Right renal cortex interstitium (tissue), 3 donors: ENCODE results near the gene ZDHHC5. TPM values are rescaled to one million over a fixed set of nuclear protein-coding genes. Genes with fewer than 3 reads are reported as not detected.
A peak's percentile ranks its signal among the peaks of the same experiment; 100 is the strongest.
"Not testable (repeated sequence)": the region's sequence is repeated elsewhere in the genome, so short reads cannot be mapped to it uniquely, and the experiment has no call there.

Source experiments
- DNase-seq, 3 donors: peaks; one replicate each; pipeline ENCODE4 v3.0.0-alpha.2; 2013; ENCODE audit warnings: low read depth in 3 of 3, low spot score in 2 of 3
- polyA plus RNA-seq, 3 donors: library from polyadenylated mRNA; unstranded; fragments of 120-200 nt; gene quantifications; one replicate each; pipeline ENCODE4 v1.2.1, GENCODE V29; 2013; ENCODE audit not compliant: insufficient read length in 3 of 3

Gene ZDHHC5
- polyA plus RNA-seq, 3 donors = 52.3 to 56.7 (median 52.8) TPM

GRCh38 chr11:57643802-57644201 is 24.1 kb upstream of the ZDHHC5 start:
- no peak for DNase-seq

DNA sequence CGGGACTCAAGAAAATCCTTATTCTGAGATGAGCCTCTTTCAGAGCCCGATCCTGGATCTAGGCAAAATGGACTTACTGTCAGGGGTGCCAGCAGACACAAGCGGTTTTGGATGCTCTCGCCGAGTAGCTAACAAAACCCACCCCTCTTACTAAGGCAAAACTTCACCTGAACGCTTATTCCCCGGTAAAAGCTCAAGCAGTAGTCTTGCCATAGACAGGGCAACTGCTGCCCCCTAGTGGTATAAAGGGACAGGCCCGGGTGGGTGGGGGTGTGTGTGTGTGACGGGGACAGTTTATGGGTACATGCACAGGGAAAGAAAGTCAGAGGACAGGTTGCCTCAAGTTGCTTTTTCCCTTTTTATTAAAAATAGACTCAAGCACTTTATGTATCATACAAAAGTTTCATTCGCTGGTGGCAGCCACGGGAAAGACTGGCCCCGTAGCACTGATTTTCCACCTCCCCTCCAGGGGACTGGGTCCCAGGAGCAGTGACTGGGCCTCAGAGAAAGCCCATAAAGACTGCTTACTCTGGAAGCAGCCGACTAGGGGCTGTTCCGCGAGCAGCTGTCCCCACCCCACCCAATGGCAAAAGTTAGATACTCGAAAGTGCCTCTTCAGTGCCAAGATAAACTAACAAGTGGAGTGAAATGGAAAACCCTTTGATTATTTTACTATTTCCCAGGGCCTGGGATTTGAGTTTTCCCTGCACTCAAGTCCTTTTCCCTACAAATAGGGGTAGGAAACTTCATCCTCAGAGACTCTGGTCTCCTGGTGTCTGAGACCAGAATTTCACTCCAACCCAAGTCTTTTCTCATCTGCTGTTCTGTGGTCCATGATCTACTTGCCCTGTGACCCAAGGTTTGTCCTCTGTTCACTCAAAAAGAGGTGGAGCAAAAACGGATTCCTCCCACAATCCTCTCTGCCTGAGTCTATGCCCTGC is 22.9 kb upstream of the ZDHHC5 start:
- no peak for DNase-seq

DNA sequence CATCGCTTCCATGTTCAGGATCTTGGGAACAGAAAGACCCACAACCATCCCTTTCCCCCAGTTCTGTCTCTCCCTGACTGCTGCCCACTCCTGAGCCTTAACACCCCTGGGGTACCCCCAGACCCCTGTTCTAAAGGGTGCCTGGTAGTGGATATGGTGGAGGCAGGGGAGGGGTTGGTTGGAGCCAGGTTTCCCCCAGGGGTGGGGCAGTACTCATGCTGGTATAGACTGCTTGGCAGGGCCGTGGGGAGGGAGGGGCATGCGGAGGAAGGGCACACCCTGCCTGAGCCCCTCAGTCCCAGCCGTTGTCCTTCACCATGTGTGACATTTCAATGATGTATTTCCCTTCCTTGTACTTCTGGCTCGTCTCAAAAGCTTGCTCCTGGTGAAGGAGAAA is 22.2 kb upstream of the ZDHHC5 start:
- no peak for DNase-seq

- no peak for DNase-seq
Observed at GRCh38 chr11:57646194-57646798, 21.6 kb upstream of the ZDHHC5 start.

DNA sequence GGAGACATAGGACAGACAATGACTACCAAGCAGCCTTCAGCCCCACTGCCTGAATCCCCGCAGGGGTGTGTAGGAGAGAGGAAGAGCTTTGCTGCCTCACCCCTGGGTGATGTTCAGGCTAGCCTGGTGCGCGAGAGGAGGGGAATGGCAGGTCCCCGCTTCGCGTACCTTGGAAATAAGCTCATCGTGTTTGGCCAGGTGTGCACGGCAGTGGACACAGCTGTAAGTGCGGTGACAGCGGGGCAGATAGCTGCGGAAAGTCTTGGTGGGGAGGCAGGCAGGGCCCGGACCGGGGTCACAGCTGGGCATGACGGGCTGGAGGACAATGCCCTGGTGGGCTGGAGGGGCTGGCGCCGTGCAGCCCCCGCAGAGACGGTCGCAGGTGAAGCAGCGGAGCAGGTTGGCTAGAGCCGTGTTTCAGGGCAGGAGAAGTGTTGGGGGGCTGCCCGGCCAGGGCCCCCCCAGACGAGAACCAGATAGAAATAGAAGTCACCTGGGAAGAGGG is 21.1 kb upstream of the ZDHHC5 start:
- no peak for DNase-seq

GRCh38 chr11:57647372-57647771 is 20.5 kb upstream of the ZDHHC5 start:
- no peak for DNase-seq

- DNase-seq = no peak
Observed at GRCh38 chr11:57647960-57648800, 19.7 kb upstream of the ZDHHC5 start.

- no peak for DNase-seq
Observed at GRCh38 chr11:57648801-57649735, 18.8 kb upstream of the ZDHHC5 start.

GRCh38 chr11:57649826-57650738 is 17.8 kb upstream of the ZDHHC5 start, which contains the start of gene YPEL4:
Gene YPEL4 (minus strand): TSS chr11:57649912. CDS start chr11:57647107, 2,805 bp downstream.
- no peak for DNase-seq

DNA sequence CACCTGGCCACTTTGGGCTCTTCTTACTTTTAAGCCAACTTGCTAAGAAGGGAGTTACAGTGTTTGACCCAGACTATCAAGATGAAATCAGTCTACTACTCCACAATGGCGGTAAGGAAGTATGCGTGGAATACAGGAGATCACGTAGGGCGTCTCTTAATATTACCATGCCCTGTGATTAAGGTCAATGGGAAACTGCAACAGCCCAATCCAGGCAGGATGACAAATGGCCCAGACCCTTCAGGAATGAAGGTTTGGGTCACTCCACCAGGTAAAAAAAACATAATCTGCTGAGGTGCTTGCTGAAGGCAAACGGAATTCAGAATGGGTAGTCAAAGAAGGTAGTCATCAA is 17.2 kb upstream of the ZDHHC5 start:
- no peak for DNase-seq

DNA sequence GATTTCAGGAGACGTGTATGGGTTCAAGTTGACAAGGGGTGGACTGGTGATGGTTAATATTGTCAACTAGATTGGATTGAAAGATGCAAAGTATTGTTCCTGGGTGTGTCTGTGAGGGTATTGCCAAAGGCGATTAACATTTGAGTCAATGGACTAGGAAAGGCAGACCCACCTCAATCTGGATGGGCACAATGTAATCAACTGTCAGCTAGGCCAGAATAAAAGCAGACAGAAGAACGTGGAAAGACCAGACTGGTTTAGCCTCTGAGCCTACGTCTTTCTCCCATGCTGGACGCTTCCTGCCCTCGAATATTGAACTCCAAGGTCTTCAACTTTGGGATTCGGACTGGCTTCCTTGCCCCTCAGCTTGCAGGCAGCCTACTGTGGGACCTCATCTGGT is 16.5 kb upstream of the ZDHHC5 start:
- DNase-seq = no peak

- not testable (repeated sequence) for DNase-seq
Observed at GRCh38 chr11:57652230-57652629, 15.7 kb upstream of the ZDHHC5 start.

GRCh38 chr11:57652662-57653061 is 15.3 kb upstream of the ZDHHC5 start:
- DNase-seq = no peak

DNA sequence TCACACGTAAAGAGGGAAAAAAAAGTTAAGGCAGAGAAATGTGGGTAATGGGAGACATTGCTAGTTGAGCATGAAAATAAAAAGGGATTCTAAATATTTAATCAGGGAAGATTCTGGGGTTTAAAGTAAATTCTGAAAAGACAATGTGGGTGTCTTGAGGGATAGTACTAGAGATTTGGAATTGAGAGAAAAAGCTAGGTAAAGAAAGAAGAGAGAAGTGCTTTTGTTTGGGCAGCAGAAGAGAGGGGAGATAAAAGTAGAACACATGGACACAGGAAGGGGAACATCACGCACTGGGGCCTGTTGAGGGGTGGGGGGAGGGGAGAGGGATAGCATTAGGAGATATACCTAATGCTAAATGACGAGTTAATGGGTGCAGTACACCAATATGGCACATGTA is 14.8 kb upstream of the ZDHHC5 start:
- DNase-seq = no peak

GRCh38 chr11:57656885-57657193 is 11.1 kb upstream of the ZDHHC5 start:
- no peak for DNase-seq

DNA sequence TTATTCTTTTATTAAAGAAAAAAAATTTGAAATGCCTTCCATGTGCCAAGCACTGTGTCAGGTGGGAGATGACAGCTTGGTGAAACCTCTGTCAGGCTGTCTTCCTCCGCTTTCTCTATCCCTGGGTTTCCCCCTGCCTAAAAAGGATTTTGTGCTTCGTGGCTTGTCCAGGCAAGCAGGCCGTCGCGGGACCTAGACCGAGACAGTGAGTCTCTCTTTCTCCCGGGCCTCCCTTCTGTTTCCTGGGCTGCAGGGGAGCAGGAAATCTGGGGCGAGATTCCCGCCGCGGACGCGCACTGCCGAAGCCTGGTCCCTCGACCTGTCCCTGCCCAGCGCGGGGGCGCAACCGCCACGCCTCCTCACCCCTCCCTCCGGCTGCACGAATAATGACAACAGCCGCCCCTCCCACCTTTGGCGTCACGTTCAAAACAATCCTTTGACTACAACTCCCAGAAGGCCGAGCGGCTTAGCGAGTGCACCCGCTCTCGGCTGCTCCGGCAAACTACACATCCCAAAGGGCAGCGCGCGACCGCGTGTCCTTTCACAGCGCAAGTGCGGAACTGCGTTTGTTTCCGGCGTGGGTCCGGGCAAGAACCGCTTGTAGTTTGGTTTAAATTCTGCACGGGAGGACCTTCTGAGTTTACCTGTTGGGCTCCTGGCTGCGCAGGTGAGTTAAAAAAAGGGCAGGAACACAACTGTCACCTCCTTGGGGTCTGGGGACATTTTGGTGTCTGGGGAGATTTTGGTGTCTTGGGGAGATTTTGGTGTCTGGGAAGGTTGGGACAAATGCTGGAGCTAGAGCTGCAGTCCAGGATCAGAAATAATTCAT is 10.5 kb upstream of the ZDHHC5 start, which contains the start of gene CLP1:
Gene CLP1, plus strand, starts transcription at position 569 of the 829 bp plus-strand sequence. CDS start 1,715 bp downstream, outside the sequence.
- peak; percentile 97 to 98 (median 98) for DNase-seq

DNA sequence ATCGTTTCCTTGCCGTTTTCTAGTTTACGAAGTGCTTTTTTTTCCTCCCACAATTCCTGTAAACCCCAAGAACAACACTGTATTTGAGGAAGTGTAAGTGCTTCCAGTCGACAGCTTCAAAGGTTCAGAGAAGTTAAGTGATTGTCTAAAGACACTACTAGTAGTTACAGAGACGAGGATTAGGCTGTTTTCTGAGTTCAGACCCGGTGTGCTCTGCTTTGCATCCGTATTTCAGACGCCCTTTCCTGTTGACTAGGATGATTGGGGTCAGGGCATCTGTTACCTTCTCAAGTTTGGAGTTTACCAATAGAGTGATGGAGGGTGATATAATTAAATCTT is 9.9 kb upstream of the ZDHHC5 start:
- DNase-seq = no peak

- DNase-seq = no peak
Observed at GRCh38 chr11:57659669-57660068, 8.2 kb upstream of the ZDHHC5 start.
